Right ventricle myocardium inferior (tissue), 1 donor: ENCODE results near the gene GALNT2. TPM values are rescaled to one million over a fixed set of nuclear protein-coding genes. Genes with fewer than 3 reads are reported as not detected.

ENCODE experiments used
- ATAC-seq: fragments of 200-7000 bp; cut with Tn5 transposase; one replicate; pipeline ENCODE4 v1.9.1; 2020; ENCODE audit warnings: mild to moderate bottlenecking, moderate library complexity
- DNase-seq: peaks from one replicate; pipeline ENCODE4 v3.0.0; 2021; ENCODE audit errors: missing footprints
- intact Hi-C: fragments of 100-400 bp; cut with DNase I; formaldehyde crosslinking; loops from one replicate; pipeline ENCODE4 v1.11.0; 2022
- total RNA-seq: library from RNA; stranded (reverse); fragmentation: NEBNext Ultra II Directional; extraction: Animal tissue kit (Norgen Biotek cat#: 25700); gene quantifications from one replicate; pipeline ENCODE4 v1.2.1, GENCODE V29; 2021
- donor health status: DM: no; HTN: yes; CAD: no; lungs with severe emphysema.

Gene GALNT2
- total RNA-seq, 1 donor from 2014 or later: 29.2 TPM

GRCh38 chr1:230122366-230123279, 55.6 kb downstream of the GALNT2 start:
- intact Hi-C loops: no loop called here
- ATAC-seq (no peak), DNase-seq (no peak)

GRCh38 chr1:230123280-230124185, 56.5 kb downstream of the GALNT2 start:
- intact Hi-C loops: no loop called here
- no peak for DNase-seq
- no peak for ATAC-seq

DNA sequence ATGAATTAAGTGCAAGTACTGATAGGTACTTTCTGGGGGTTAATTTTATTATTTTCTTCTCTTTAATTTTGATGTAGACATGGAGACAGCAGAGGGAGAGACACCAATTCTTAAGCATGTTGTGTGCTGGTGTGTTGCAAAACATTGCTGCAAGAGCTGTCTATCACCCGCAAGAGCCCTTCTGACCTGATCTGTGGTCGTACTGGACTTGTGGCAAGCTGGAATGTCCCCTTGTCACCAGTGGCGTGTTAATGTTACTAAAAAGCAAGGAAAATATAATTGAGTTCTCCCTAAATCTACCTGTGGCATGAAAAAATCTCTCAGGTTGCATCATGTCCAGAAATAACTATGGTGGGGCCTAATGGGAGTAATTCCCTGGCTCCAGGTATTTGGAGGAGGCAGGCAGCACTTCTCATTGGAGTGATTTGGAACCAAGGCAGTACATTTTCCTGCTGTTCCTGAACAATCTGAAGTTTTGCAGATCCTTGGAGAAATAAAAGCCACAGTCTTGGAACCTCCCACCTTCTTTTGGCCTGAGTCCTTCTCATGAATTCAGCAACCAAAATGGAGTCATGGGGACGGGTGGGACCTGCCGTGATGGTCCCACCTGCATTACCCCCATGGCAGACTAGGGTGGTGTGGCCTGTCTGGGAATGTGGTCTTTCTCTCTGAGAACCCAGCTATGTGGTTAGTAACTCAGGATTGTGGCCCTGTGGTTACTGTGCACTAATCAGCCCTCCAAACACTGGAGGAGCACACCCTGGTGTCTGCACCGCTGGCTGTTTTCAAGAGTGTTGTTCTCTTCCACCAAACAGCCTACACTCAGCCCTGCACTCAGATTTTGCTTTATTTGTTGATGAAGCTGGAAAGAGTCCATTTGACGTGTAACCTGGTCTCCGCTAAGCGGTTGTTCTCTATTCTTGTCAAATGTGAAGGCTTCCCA, 57.4 kb downstream of the GALNT2 start:
- ATAC-seq: no peak
- intact Hi-C loops: no loop called here
- DNase-seq: no peak

GRCh38 chr1:230125141-230125540, 58.1 kb downstream of the GALNT2 start:
- DNase-seq: no peak
- intact Hi-C loops: no loop called here
- no peak for ATAC-seq

GRCh38 chr1:230125640-230126528, 58.8 kb downstream of the GALNT2 start:
- intact Hi-C loops: no loop called here
- DNase-seq (no peak), ATAC-seq (no peak)

DNA sequence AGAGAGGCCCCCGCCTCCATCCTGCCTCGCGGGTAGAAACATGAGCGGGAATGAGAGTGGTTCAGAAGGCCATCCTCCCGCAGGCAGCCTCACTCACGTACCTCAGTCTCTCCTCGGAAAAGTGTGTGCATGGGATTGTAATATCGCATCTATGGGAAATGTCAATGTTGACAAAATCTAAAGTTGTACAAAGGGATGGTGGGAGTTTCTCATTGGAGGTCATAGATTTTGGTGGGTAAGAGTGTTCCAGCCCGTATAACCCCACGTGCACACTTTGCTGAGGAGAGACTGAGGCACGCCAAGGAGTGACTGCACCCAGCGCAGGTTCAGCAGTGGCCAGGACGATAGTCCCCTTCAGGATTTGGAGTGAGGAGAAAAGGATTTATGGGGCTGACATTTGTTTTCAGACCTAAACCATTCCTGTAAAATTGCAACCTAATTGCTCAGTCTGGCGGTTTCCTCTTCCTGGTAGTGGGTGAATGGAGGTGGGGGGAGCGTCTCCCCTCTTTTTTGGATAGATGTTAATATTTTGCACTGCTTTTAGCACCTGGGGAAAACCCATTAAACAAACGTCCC, 59.6 kb downstream of the GALNT2 start:
- intact Hi-C loops: no loop called here
- no peak for DNase-seq
- no peak for ATAC-seq

DNA sequence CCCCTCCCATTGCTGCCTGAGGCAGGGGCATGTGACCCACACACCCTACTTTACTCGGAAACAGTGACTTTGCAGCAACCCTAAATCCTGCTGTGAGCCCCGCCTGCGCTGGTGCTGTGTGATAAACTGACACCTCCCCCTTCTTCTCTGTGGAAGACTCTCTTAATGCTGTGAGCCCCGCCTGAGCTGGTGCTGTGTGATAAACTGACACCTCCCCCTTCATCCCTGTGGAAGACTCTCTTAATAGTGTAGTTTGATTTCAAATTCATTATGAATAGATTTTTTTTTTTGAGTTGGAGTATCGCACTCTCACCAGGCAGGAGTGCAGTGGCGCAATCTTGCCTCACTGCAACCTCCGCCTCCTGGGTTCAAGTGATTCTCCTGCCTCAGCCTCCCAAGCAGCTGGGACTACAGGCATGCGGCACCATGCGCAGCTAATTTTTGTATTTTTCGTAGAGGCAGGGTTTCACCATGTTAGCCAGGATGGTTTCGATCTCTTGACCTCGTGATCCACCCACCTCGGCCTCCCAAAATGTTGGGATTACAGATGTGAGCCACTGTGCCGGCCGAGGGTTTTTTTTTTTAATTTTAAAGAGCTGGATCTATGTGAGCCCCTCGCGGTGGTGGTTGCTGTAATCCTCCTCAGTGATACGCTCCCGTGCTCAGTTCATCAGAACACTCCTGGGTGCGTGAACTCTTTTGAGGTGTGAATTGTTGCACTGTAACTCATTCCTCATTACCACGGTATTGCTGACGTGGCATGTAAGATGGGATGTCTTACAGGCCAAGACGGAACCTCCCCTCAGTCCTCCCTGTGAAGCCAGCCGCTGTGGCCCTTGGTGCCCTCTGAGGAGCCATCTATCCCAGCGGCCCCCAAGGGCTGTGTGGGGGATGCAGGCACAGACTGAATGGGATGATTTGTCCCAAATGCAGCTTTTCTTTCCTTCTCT, 60.3 kb downstream of the GALNT2 start:
- intact Hi-C loops: no loop called here
- no peak for ATAC-seq
- DNase-seq: peak; percentile 79

GRCh38 chr1:230128569-230129285, 61.7 kb downstream of the GALNT2 start:
- DNase-seq (no peak), ATAC-seq (no peak)
- intact Hi-C loops: no loop called here

GRCh38 chr1:230129341-230129740, 62.3 kb downstream of the GALNT2 start:
- no peak for ATAC-seq
- intact Hi-C loops: no loop called here
- DNase-seq: no peak

DNA sequence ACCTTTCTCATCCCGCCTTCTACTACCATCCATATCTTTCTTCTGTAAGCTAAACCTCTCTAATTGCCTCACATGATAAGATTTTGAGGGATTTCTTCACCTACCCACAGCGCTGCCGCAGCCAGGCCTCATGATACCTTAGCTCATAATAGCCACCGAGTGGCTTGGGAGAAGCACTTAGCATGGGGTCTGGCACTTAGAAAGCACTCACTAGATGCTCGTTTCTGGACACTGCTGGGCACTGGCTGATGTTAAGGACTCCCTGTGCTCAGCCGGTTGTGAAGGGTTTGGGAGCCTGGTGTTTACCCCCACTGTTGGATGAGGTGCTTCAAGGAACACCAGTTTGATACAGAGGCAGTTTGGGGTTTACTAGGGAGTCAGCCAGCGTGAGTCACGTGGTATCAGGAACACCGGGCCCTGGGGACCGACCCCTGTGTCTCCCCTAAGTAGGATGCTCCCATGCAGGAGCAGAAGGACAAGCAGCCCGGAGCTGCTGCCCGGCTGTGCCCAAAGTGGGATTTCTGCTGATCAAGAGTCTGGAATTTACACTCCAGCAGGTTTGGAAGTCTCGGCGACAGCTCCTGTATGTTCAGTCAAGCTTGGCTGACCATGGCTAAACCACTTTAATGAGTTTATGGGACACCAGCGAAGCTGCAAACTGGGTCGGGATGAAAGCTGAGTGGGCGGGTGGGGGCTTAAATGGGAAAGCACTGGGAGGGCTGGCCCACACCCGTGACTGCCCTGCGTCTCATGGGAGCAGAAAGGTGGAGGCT, 63.3 kb downstream of the GALNT2 start:
- intact Hi-C loops: no loop called here
- no peak for ATAC-seq
- DNase-seq: no peak

DNA sequence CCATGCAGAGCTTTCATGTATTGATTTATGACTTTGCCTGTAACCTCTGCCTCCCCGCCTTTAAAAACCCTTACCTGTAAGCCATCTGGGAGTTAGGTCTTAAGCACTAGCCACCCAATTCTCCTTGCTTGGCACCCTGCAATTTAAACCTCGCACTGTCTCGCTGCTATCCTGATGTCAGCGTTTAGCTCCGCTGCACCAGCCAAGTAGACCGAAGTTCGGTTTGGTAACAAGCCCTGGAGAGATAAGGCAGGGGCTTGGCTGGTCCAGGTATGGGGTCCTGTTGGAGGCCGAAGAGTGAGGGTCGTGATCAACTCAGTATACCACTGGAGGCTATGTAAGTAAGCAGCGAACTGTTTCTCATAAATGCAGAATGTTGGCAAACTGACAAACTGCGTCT, 64.4 kb downstream of the GALNT2 start:
- no peak for DNase-seq
- intact Hi-C loops: no loop called here

GRCh38 chr1:230132758-230133157, 65.7 kb downstream of the GALNT2 start:
- no peak for DNase-seq
- intact Hi-C loops: no loop called here
- no peak for ATAC-seq

More for the DNA sequence above, 64.4 kb downstream of the GALNT2 start:
- ATAC-seq: no peak

DNA sequence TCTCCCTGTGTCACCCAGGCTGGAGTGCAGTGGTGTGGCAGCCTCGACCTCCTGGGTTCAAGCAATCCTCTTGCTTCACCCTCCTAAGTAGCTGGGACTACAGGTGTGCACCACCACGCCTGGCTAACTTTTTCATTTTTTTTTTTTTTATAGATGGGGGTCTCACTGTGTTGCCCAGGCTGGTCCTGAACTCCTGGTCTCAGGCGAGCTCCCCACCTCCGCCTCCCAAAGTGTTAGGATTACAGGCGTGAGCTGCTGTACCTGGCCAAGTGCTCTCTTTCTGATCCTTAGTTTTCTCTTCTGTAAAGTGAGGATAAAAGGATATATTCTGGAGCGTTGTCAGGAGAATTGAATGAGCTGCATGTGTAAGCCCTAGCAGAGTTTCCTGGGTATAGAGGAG, 68.7 kb downstream of the GALNT2 start:
- intact Hi-C loops: no loop called here
- no peak for DNase-seq
- ATAC-seq: no peak

DNA sequence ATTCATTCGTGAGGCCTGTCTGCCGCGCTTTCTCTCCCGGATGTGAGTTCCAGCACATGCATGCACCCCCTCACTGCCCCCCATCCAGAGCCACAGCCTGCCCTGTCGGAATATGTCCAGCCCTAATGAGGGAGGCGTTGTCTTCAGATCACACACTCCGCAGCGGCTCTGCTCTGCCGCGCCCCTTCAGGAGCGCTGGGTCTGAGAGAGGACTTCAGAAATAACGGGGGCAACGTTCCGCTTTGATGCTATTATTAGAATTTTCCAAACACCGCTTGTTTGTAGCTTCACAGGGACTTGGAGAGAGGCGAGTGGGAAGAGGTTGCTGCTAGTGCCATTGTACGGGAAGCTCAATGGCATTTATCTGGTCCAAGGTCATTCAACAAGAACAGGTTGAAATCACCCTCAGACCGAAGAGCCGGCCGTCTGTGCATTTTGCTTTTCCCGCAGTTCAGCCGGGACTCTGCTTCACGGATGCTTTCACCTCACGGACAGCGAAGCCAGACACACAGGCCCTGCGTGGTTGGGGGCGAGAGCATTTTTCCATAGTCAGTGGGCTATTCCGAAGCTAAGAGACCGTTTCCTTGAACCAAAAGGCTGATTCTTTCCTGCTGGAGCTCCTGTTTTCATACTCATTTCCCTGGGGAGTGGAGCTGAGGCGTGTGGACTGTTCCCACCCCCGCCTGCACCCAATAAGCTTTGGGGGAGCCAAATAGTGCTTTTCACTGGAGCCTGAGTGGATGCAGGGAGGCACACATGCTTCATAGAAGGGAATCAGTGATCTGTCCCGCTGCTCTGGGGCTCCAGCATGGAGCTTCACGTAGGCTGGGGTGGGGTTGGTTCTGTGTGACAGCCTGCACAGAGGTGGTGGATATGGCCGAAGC, 69.7 kb downstream of the GALNT2 start:
- no peak for DNase-seq
- intact Hi-C loops: no loop called here
- peak; percentile 28 for ATAC-seq
